HL-60 (cell line): Measurements from ENCODE around the gene UST.

Experiments used
- DNase-seq, 2 experiments: peaks; one replicate each; pipeline ENCODE4 v3.0.0-alpha.2; 2010 to 2020; ENCODE audit warnings: low read depth in 1 of 2, low spot score in 1 of 2
- H3K27ac ChIP-seq: fragments of 250-450 bp; sonication (Bioruptor Pico); replicated peaks from 2 replicates; pipeline ENCODE4 v1.5.1; 2020; ENCODE audit warnings: mild to moderate bottlenecking, moderate library complexity
- H3K27me3 ChIP-seq: fragments of 250-450 bp; sonication (Bioruptor Pico); 2 replicates; pipeline ENCODE4 v1.5.1; 2021; ENCODE audit warnings: mild to moderate bottlenecking, moderate library complexity; ENCODE audit not compliant: insufficient read depth, poor library complexity, severe bottlenecking
- H3K4me3 ChIP-seq: replicated peaks from 2 replicates; pipeline ENCODE4 v1.5.1; 2011; ENCODE audit warnings: mild to moderate bottlenecking, control low read depth, low read length; ENCODE audit not compliant: insufficient read depth
- CTCF ChIP-seq: IDR thresholded peaks from one replicate; pipeline ENCODE4 v1.5.1; 2011; ENCODE audit warnings: low read length, control low read depth, inconsistent platforms; ENCODE audit not compliant: insufficient read depth
- GABPA ChIP-seq: IDR thresholded peaks from 2 replicates; pipeline ENCODE4 v1.6.1; 2012; ENCODE audit warnings: low read depth
- POLR2AphosphoS5 ChIP-seq: IDR thresholded peaks from 2 replicates; pipeline ENCODE4 v1.6.1; 2012; ENCODE audit warnings: low read depth
- REST ChIP-seq: IDR thresholded peaks from 2 replicates; pipeline ENCODE4 v1.6.1; 2012; ENCODE audit warnings: low read depth; ENCODE audit not compliant: insufficient replicate concordance
- SPI1 ChIP-seq: IDR thresholded peaks from 2 replicates; pipeline ENCODE4 v1.6.1; 2012; ENCODE audit warnings: low read depth, mild to moderate bottlenecking, borderline replicate concordance

Gene UST

GRCh38 chr6:149090937-149091336, 344.1 kb downstream of the UST start:
- Histone ChIP-seq H3K27me3 (no peaks in the 10 kb centered on the region), H3K27ac (no peak overlapping the region), H3K4me3 (no peak overlapping the region)
- TF ChIP-seq POLR2AphosphoS5 (no peak), REST (no peak), GABPA (no peak), SPI1 (no peak), CTCF (no peak)
- DNase-seq = no peak

GRCh38 chr6:149093643-149094042, 346.8 kb downstream of the UST start:
- no peak for DNase-seq
- no peak overlapping the region for H3K27ac ChIP-seq
- H3K27me3 ChIP-seq = no peaks in the 10 kb centered on the region
- TF ChIP-seq REST = no peak
- TF ChIP-seq GABPA = no peak
- no peak for TF ChIP-seq SPI1
- TF ChIP-seq CTCF = no peak
- H3K4me3 ChIP-seq = no peak overlapping the region

- H3K27ac ChIP-seq = no peak overlapping the region
- TF ChIP-seq REST (no peak), GABPA (no peak), CTCF (no peak), SPI1 (no peak), POLR2AphosphoS5 (no peak)
- no peak for DNase-seq
- no peaks in the 10 kb centered on the region for H3K27me3 ChIP-seq
- no peak overlapping the region for H3K4me3 ChIP-seq
Observed at GRCh38 chr6:149094156-149094555, 347.3 kb downstream of the UST start.
